ENCODE data around the gene CAMTA1.

Gene CAMTA1

DNA sequence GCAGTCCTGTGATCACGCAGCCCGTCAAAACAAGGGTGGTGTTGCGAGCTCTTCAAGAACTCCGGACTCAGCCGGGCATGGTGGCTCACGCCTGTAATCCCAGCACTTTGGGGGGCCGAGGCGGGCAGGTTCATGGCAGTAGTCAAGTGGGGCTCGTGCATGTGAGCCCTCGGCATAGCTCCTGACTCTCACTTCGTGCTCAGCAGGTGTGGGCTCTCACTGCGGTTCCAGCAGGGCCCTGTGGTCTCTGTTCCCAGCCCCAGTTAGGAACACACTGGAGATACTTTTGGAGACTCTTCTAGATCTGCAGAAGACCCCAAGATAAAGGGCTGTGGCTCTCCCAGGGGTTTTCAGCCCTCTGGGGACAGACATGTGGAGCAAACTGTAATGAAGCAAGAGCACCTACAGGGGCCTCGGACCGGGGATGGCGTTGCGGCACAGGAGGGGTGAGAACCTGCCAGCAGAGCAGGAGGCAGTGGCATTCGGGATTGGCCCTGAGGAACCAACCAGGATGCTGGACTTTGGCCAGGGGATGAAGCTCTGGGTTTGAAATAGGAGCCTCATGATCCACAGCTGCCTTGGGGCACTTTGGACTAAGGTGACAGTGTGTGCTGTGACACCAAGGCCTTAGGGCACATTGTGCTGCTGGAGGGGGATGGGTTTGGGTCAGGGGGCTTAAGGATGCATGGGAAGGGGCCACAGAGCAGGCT is 443.2 kb downstream of the CAMTA1 start:
- no peak for DNase-seq (ENCODE audit: low read depth, low spot score)

DNA sequence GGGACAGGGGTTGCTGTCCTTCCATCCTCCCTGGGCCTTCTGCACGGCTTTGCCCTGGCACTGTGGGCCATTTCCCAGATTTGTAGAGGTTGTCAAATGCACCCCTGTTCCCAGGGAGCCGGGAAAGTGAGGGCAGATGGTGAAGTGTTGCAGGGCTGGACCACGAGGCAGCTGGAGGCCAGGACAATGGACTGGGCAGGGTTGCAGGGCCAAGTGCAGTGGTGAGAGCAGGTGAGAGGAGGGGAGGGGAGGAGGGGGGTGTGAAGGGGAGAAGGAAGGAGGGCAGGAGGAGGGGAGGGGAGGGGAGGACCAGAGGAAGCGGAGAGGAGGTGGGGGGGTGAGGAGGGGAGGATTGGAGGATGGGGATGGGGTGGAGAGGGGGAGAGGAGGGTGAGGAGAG is 443.9 kb downstream of the CAMTA1 start:
- no peak for DNase-seq (ENCODE audit: low read depth, low spot score)

DNA sequence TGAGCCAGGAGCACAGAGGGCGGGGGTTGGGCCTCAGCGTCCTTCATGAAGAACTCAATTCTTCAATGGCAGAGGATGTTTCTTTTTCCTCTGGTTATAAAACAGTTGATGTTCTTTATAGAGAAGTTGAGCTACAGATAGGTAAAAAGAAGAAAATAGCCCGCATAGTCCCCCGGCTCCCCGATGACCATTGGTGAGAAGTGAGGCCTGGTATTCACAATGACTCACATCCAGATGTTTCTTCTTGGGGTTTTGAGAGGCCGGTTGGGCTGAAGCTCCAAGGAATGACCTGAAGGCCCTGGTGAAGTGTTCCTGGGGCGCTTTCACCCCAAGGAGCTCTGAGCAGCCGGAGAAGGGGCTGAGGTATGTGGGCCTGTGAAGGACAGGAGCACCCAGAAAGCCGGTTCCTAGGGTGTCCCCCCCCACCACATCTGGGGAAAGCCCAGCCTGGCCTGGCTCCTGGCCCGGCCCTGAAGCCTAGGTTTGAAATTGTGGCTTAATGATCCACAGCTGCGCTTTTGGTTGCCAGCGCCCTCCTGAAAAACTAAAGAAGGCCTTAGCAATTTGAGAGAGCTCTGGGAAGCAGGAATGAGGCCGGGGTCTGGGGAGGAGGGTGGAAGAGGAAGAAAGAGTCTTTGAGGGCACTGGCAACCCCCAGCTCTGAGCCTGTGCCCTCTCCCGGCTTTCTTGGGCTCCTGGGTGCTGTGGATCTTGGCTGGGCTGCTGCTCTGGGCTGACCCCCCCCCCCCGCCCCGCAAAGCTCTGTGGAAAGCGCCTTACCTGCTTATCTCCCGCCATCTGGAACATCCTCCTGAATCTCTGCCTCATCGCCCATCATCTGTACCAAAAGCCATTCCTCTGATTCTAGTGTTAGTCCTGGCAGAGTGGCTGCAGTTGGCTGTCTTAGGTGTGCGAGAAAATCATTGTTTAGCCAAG is 444.7 kb downstream of the CAMTA1 start:
- DNase-seq (ENCODE audit: low read depth, low spot score), result no peak

DNA sequence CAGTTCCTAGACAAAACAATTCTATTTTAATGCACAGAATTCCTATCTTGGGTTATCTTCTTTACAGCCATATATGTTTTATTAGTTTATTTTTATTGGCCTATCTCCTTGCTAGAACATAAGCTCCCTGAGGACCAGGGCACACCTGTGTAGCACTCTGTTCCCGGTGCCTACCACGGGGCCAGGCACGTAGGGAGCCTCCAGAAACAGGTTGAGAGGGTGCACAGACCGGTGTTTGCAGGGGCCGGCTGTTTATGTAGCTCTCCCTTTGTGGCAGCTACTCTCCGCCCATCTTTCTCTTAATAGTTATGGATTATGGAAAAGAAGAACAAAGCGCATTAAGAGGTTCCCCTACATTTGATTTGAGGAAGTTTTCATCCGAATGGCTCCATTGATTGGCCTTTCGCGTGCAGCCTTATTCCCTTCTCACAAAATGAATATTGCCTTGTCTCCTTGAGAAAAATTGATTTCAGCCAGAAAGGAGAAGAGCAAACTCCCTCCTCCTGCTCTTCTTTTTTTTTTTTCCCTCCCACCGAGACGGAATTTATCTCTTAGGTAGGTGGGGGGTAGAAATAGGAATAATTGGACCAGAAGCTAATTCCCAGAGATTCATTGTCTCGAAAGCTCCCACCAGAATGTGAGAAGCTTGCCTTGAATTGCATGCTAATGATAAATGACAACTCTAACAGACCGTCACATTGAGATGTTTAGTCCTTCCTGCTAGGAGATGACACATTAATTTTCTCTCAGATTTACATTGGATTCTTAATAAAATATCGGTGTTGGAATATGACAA is 447.4 kb downstream of the CAMTA1 start:
- no peak for DNase-seq (ENCODE audit: low read depth, low spot score)

DNA sequence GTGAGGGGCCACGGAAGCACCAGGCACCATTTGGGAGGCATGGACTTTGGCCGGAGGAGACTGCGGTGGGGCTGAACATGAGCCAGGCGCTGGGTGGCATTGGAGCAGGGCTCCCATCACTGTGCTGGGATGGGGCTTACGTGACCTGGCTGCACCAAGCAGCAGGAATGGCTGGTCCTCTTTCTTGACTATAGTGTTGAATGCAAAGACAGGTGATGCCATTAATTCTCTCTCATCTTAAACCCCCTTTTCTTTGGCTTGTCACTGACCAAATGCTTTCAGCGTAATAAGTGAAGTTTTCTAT is 447.9 kb downstream of the CAMTA1 start:
- DNase-seq (ENCODE audit: low read depth, low spot score), result no peak

DNA sequence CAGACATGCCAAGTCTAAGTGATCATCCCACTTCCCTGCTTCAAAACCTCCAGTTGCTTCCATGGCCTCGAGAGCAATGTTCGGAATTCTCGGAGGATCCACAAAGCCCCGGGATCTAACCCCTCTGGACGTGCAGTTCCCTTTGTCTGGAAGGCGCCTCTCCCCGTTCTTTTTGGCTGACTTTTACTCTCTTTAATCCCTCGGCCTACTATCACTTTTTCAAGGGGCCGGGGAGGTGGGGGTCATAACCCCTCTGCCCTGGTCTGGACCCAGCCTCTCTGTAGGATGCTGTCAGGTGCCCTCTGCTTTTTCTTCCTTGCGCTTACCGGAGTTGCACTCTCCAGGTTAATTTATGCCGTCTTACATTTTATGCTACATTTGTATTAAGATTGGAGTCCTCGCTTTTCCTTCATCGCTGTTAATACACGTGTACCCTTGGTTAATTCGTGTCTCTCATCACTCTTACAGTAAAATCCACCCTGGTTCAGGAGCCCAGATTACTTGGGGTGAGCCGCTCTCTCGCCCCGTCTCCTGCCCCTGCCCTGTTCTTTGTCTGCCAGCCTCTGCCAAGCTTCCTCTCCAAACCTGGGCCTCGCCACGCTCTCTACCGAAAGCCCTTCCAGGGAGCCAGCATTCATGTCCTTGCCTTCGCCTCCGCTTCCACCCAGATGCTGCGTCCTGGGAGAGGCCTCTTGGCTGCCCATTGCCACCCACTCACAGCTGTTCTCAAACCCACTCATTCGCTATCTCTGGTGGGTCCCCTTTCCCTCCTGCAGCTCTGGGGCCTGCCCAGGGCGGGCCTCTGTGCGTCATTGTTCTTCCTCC is 448.6 kb downstream of the CAMTA1 start:
- no peak for DNase-seq (ENCODE audit: low read depth, low spot score)

DNA sequence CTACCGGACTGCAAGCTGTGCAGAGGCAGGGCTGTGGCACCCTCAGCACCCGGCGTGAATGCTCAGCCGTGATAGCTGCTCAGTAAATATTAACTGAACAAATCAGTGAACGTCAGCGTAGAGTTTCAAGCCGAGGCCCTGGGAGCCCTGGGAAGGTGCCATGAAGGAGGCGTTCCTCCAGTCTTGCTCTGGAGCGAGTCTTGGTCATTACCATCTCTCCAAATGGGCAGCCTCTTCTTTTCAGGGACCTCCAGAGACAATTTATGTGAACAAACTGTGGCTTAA is 449.2 kb downstream of the CAMTA1 start:
- DNase-seq (ENCODE audit: low read depth, low spot score), result no peak

DNA sequence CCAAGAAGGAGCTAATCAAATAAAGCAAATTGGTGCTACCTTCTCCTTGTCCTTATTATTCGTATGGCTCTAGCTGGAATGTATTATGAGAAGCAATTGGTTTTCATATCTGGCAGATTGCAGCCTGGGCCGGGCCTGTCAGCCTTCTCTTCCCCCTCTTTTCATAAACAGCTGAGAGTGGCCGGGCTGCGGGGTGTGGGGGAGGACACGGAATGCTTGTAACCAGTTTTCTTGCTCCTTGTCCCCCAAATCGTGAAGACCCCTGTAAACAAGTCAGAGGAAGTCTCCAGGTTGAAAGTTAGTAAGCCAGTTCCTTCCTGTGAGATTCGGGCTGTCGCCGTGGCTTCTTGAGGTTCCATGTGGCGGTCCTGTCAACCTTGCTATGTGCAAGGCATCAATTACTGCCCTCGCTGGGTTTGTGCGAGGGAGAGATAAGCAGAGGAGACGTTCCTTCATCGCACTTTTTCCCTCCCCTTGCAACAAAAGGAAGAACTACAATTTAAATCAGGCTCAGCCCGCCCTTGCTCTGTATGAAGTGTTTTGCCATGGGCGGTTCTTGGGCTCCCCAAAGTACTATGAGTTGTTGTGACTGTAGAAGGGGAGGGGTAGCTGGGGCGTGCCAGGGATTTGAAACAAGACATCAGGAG is 450.7 kb downstream of the CAMTA1 start:
- no peak for DNase-seq (ENCODE audit: low read depth, low spot score)

DNA sequence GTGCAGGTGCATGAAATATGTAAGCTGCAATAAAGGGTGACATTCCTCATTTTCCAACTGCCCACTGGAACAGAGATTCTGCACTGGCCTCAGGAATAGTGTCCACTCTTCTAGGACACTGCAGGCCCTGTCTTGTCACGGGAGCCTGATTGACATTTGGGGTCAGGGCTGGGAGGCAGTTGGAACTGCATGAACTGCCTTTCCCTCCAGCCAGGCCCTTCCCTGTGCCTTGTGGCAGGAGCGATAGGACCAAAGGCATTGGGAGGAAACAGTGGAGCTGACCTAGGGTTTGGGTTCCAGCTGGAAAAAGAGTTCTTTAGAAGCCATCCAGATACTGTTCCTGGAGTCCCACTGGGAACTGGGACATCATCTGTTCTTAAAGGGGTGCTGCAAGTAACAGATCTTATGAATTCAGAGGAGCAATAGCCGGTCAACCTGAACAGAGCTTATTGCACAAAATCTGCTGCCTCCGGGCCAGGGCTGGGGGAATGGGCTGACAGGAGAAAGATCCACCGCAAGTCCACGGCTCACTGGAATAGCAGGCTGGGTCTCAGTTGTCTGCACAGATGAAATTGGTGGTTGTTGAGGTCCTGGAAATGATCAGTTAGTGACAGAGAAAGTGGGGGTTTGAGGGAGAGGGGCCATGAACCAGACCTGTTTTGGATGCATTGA is 451.7 kb downstream of the CAMTA1 start:
- no peak for DNase-seq (ENCODE audit: low read depth, low spot score)

DNA sequence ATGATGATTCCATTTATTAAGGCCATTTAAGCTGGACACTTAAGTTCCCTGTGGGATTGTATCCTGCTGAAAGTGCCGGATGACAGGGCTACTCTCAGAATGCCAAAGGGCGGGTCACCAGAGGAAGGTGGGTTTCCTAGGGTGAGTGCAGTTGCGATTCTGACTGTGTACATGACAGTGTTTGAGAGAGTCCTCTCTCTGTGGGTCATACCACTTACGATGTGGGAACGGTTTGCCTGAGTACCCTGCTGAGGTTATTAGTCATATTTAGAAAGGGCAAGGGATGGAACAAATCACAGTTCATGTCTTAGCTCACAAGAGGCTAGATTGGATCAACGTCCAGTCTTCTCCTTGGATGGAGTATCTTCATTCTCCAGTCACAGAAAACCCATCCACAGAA is 461.9 kb downstream of the CAMTA1 start:
- DNase-seq (ENCODE audit: low read depth, low spot score), result no peak

DNA sequence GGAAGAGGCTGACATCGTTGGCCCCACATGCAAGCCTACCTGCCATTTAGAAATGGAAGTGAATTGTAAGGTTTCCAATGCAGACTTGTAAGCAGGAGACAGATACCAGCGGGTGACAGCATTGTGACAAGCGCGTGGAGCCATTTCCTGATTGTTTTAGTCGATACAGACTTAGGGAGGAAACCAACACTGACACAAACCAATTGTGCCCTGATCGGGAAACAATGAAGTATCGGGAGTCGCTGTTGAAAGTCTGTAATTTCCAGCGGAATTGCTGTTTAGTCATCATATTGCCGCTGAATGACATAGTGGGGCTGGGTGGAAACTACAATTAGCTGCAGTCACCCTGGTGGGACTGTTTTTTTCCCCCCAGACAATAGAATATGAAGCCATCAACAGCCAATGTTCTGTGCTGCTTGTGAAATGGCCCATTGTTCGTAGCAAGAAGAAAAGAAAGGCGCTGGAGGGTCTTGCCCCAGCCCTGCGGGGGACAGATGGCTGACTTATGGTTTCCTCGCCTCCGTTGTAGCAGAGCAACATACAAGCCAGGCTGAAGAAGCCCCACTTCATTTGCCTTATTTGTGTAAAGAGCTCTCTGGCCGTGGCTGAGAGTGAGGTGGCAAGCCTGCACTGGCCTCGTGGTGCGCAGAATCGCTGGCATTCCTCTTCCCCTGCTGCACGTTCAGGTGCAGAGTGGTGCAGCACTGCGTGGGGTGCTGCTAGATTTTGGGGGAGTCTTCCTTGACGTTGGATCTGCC is 462.7 kb downstream of the CAMTA1 start:
- no peak for DNase-seq (ENCODE audit: low read depth, low spot score)

DNA sequence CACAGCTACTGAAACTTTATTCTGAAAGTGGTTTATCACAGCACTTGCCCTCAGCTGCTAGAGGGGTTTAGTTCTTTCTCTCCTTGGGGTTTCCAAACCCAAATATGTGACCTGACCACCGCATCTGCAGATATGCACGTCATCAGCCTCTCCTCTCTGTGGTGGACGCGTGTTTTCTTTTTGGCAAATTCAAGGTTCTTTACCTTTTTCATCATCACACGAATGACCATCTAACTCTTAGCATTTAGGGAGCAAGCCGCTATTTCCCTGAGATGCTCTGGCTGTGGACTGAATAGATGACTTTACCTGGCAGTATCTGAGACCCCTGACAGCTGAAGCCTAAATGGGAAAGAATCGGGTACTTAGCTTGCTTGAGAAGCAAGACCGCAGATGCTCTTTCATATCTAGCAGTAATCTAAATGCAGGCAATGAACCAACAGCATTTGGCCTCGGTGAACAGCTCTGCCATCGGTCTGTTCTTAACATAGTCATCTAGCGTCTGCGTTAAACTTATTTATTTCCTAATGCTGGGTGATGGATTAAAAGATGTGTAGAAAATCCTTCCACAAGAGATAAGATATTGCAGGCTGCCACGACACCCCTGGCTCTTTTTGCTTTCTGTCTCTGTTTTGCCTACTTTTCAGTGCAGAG is 463.4 kb downstream of the CAMTA1 start:
- no peak for DNase-seq (ENCODE audit: low read depth, low spot score)

DNA sequence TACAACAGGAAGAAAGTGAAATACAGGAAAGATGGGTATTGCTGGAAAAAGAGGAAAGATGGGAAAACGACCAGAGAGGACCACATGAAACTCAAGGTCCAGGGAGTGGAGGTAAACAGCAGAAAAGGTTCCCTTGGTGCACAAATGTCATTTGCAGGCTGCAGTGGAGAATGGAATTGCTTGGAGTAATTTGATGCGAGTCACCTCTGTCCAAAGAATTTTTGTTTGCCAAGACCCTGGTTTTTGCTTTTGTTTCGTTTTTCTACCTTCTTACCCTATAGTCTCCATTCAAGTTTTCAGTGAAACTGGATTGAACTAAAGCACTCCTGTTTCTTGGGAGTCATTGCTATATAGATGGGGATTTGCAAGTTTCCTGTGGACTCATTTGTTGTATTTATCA is 464.3 kb downstream of the CAMTA1 start:
- DNase-seq (ENCODE audit: low read depth, low spot score), result no peak

DNA sequence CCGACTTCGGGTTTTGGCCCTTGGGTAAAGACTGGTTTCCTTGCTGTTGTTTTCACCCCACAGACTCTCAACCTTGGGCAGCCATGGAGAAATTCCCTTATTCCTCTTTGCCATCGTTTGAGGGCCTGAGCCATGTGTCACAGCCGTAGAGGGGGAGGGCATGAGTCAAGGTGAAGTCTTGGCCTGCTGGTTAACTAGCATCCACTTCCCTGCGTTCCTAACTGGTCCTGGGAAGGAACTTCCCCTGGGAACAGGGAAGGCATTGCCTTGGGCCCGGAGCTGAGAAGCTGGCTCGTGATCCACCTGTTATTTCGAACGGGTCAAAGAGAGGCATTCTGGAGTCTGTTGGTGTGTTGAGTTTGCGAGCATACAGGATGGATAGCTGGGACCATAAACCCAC is 464.9 kb downstream of the CAMTA1 start:
- no peak for DNase-seq (ENCODE audit: low read depth, low spot score)

DNA sequence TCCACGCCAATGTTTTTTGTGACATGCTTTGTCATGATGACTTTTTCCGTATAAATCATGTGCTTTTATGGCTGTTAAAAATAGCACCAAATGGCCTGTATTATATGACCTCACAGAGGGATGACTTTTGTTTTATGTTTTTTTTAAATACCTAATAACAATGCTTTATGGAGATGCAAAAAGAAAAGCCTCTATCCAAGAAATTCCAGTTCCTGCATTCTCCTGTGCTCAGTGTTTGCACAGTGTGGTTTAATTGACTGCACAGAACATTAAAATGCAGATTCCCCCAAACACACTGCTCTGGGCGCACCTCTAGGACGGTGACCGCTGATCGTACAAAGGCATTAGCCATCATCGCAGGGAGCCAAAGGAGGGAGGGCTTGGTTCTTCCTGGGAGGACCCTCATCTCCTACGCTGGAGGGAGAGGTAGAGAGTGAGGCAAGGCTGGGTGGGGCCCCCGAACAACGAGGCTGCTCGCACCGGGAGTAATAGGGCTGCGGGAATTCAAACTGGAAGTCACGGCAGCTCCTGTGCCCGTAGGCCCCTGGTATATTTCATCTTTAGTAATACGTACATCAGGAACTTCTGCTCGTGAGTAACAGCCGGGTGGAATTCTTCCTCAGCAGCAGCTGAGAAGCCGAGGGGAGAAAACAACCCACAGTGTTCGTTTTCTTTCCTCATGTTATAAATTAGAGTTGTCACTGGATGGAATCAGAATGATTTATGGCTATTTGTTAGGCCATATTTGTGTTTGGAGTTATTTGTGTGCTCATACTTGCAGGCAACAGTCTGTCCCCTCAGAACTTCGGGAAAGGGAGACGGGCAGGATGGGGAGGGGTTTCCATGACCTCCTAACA is 465.6 kb downstream of the CAMTA1 start:
- no peak for DNase-seq (ENCODE audit: low read depth, low spot score)

DNA sequence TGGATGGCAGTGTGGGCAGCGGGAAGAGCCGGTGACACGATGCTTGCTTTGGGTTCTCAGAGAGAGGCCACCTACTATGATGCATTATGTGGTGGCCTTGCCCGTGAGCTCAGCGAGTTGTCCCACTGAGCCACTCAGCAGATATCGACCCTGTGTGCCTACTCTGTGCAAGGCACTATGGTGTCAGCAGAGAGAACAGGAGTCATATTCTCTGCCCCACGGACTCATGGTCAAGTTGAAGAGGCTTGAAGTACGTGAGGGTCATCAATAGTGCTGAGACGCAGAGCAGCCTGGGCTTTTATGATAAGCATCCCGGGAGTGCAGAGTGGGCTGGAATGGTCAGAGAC is 466.2 kb downstream of the CAMTA1 start:
- DNase-seq (ENCODE audit: low read depth, low spot score), result no peak

DNA sequence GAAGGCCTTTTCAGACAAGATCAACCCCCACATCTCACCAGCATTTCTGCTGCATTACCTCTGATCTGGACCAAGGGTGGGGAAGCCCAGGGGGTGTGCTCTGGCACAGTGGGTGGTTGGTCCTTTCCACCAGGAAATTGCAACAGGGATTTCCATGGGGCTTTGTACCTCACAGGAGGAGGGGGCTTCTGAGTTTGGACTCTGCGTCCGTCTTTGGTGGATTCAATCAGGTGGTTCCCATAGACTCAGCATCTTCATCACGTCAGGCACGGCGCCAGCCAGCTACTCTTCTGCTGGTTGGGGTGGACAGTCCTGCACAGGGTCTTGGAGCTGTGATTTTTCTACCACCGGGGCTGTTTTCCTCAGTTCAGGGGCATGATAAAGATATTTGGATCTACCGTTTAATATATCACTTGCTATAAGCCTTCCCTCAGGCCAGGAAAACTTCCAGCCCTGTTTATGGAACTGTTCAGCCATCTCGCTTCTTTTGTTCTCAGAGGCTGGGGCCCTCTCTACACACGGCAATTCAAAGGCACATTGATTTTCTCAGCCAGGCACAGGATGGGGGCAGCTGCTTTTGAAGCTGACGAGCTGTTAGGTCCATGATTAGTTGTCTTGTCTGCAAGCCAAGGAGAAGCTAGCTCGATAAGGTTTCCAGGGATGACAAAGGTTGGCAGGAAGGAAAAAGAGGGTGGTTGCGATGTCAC is 467.3 kb downstream of the CAMTA1 start:
- no peak for DNase-seq (ENCODE audit: low read depth, low spot score)

DNA sequence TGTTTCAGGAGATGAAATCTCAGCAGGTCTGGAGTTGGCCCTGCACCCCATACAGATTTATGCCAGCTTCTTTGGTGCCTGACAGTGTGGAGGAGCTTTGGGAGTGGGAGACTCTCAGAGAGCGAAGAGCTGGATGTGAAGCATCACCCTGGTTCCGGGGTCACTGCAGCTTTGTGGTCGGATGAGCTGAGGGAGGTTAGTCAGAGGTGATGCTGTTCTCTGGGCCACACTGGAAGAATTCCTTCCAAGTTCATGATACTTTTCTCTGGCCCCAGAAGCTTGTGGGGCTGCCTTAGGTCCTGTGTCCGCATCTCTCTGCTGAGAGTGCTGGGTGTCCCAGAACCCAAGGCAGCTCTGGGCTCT is 467.8 kb downstream of the CAMTA1 start:
- DNase-seq (ENCODE audit: low read depth, low spot score), result no peak

All from iPS DF 19.7 (cell line).